ENCODE results near the gene AGBL4.

GRCh38 chr1:48758976-48759375, 1264.8 kb downstream of the AGBL4 start:
- TF ChIP-seq POLR2A (IDR thresholded peaks at IDR 0.05) = no peak
- no peak for TF ChIP-seq CTCF (IDR thresholded peaks at IDR 0.05)
- TF ChIP-seq EP300 (IDR thresholded peaks at IDR 0.05) = no peak
